ENCODE data around the gene NR2C1.

GRCh38 chr12:94973221-94973620 is 100.2 kb downstream of the NR2C1 start:
- TF ChIP-seq CTCF (IDR thresholded peaks at IDR 0.05; ENCODE audit: low read depth, low read length, poor library complexity, severe bottlenecking) (no peak), EZH2phosphoT487 (IDR thresholded peaks at IDR 0.05; ENCODE audit: borderline replicate concordance, low read length) (no peak)
